Activated CD4-positive, alpha-beta memory T cell treated with anti-CD3 and anti-CD28 coated beads for 36 hours (primary cell): ENCODE results near the gene MAP3K5. TPM values are rescaled to one million over a fixed set of nuclear protein-coding genes. Genes with fewer than 3 reads are reported as not detected.
A peak's percentile ranks its signal among the peaks of the same experiment; 100 is the strongest.

ENCODE experiments used
- CTCF ChIA-PET: fragments of 350-600 bp; sonication (Branson Sonifier 250); formaldehyde crosslinking; loops from one replicate; lab custom pipeline; 2021; ENCODE audit warnings: antibody characterized with exemption, inconsistent platforms; lab: Charles Lee
- POLR2A ChIA-PET: fragments of 350-600 bp; sonication (Branson Sonifier 250); formaldehyde crosslinking; loops from one replicate; lab custom pipeline; 2021; ENCODE audit warnings: antibody characterized with exemption; lab: Charles Lee
- DNase-seq: peaks from one replicate; pipeline ENCODE4 v3.0.0-alpha.2; 2020
- H3K27ac Mint-ChIP-seq: one replicate; pipeline ENCODE4 v1.8.0; 2021; ENCODE audit warnings: mixed read lengths
- H3K27me3 Mint-ChIP-seq: one replicate; pipeline ENCODE4 v1.8.0; 2021; ENCODE audit warnings: mixed read lengths
- H3K36me3 Mint-ChIP-seq: one replicate; pipeline ENCODE4 v1.8.0; 2021; ENCODE audit warnings: mixed read lengths
- H3K4me1 Mint-ChIP-seq: one replicate; pipeline ENCODE4 v1.8.0; 2021; ENCODE audit warnings: low read depth, mixed read lengths
- H3K4me3 Mint-ChIP-seq: one replicate; pipeline ENCODE4 v1.8.0; 2021; ENCODE audit warnings: mild to moderate bottlenecking, mixed read lengths
- H3K9me3 Mint-ChIP-seq: one replicate; pipeline ENCODE4 v1.8.0; 2021; ENCODE audit warnings: mixed read lengths
- intact Hi-C: fragments of 100-400 bp; cut with micrococcal nuclease; formaldehyde crosslinking; loops from one replicate; pipeline ENCODE4 v1.15.1; 2023
- total RNA-seq, 2 experiments: library from RNA; stranded (reverse); gene quantifications; one replicate each; pipeline ENCODE4 v1.2.3, GENCODE V29; 2021

The MAP3K5 gene
- total RNA-seq, 2 experiments from 2014 or later = 13.2 to 13.8 TPM

DNA sequence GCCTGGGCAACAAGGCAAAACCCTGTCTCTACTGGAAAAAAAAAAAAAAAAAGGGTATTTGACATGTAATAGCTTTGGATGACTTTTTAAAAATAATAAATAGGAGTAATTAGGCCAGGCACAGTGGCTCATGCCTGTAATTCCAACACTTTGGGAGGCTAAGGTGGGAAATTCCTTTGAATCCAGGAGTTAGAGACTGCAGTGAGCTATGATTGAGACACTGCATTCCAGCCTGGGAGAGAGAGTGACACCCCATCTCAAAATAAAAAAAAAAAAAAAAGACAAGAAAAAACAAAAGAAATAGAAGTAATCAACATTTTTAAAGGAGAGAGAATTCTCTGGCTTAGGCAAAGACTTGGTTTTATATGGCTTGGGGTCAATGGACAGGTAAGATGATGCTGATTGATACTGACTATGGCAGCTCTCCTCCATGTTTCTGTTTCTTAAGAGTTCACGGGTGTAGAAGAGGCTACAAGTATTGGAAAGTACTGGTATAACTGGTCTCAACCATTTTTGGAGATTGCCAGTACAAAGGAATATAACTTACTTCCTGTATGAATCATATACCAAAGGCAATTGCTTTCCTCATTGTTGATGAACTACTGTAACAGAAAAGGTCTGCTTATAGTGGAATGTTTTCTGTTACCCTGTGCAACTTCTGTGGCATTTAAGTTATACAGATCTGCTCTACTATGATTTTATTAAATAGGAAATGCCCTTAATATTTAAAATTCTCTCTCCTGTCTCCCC is 10.1 kb downstream of the MAP3K5 start:
- peaks cover 63% of the 10 kb centered on the region for H3K4me1 Mint-ChIP-seq
- no peaks in the 10 kb centered on the region for H3K9me3 Mint-ChIP-seq
- H3K27ac Mint-ChIP-seq = peak overlapping the region; percentile 80
- no peaks in the 10 kb centered on the region for H3K27me3 Mint-ChIP-seq
- H3K4me3 Mint-ChIP-seq = no peak overlapping the region
- ChIA-PET POLR2A (interaction anchor here (0.7 to 1.3 kb wide), 3 partner anchors 10 to 135 kb away, joined by 4 to 5 read pairs (median 5); partner anchors contain the start of gene MAP3K5), CTCF (interaction anchor here (0.7 to 3.3 kb wide), 4 partner anchors 10 to 1842 kb away, joined by 4 to 21 read pairs (median 4); partner anchors contain the start of gene MAP3K5)
- intact Hi-C loops = loop anchor here (1.0 kb wide), 1 partner anchor 10 kb away; no protein-coding TSS in a partner anchor
- H3K36me3 Mint-ChIP-seq = peaks cover 10% of the 10 kb centered on the region
- no peak for DNase-seq

DNA sequence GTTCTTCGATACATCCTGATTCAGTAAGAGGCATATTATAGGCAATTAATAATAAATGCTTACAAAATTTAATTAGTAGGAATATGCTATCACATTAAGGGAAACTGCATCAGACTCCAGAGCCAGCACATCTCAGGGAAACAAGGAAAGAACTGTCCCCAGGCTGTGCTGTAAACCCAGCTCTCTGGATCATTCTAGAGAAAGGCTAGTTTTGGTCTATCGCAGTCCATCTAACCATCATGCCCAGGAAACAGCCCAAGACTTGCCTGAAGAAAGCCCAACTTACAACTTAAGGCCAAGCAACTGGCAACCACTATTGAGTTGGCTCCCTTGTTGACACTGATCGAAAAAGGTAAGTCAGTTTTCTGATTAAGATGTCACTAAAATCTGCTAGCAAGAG is 11.3 kb downstream of the MAP3K5 start:
- H3K9me3 Mint-ChIP-seq = no peaks in the 10 kb centered on the region
- DNase-seq = no peak
- H3K27ac Mint-ChIP-seq = no peak overlapping the region
- no peak overlapping the region for H3K4me3 Mint-ChIP-seq
- H3K4me1 Mint-ChIP-seq = peaks cover 55% of the 10 kb centered on the region
- ChIA-PET POLR2A (no interaction called here), CTCF (interaction anchor here (1.2 to 3.3 kb wide), 2 partner anchors 11 to 137 kb away, joined by 3 to 21 read pairs; partner anchors contain the start of gene MAP3K5)
- H3K36me3 Mint-ChIP-seq = peaks cover 10% of the 10 kb centered on the region
- intact Hi-C loops = no loop called here
- no peaks in the 10 kb centered on the region for H3K27me3 Mint-ChIP-seq

DNA sequence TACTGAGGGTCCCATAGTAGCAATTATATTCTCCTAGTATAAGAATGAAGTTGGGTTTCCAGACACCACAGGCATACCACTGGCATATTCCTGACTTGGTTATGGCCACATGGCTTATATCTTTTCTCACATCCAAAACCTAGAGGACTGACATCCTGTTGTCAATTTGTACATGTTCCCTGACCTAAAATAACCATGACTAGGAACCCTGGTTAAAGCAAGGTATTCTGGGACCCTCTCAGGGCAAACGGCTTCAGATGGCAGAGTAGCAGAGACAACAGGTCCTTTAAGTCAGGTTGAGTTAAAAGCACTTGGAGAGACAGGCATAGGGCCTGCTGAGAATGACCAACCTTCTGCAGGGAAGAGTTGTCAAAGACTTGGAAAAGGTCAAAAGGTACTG is 12.6 kb downstream of the MAP3K5 start:
- Mint-ChIP-seq H3K36me3 (peaks cover 8% of the 10 kb centered on the region), H3K4me3 (no peak overlapping the region), H3K4me1 (peaks cover 54% of the 10 kb centered on the region), H3K27me3 (no peaks in the 10 kb centered on the region), H3K9me3 (no peaks in the 10 kb centered on the region), H3K27ac (no peak overlapping the region)
- intact Hi-C loops = no loop called here
- POLR2A ChIA-PET = interaction anchor here (0.7 kb wide), 1 partner anchor 1813 kb away, joined by 3 read pairs; no protein-coding TSS in a partner anchor
- CTCF ChIA-PET = no interaction called here
- DNase-seq = no peak

DNA sequence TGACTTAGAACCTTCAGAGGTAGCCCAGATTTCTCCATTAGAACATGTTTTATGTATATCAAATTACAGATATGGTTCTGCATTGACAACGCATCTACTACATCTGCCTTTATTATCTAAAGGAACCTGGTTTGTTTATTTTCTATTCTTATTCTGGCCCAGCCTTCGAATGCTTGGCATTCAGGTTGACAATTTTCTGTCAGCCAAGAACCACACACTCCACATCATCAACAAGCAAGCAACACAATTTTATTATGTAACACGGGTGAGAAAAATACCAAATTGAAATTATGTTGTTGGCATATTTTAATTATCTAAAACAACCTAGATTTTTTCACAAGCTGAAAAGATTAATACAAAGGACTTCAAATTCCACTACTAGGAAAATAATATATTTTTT is 14.6 kb downstream of the MAP3K5 start:
- Mint-ChIP-seq H3K27me3 (no peaks in the 10 kb centered on the region), H3K4me1 (peaks cover 51% of the 10 kb centered on the region), H3K9me3 (no peaks in the 10 kb centered on the region), H3K27ac (no peak overlapping the region), H3K4me3 (no peak overlapping the region), H3K36me3 (peaks cover 7% of the 10 kb centered on the region)
- intact Hi-C loops = no loop called here
- DNase-seq = no peak
- CTCF ChIA-PET = interaction anchor here (1.5 to 3.0 kb wide), 2 partner anchors 15 to 133 kb away, joined by 3 to 10 read pairs; partner anchors contain the start of gene MAP3K5
- POLR2A ChIA-PET = no interaction called here

DNA sequence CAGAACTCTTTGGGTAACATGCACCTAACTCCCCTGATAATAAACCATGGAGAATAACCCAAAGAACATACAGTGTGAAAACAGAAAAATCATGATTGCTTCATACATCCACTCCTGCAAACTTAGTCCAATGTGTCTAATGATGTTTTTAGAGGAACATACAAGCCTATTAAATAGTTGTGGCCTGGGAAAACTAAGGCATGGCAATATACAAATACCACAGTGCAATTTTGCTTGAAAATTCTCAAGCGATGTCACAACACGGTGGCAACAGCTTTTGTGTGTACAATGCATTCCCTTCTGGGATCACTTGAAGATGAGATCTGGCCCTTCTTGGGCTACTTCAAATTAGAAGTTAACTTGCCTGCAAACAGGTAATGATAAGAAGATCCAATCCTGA is 16.7 kb downstream of the MAP3K5 start:
- H3K27ac Mint-ChIP-seq = peak overlapping the region; percentile 49
- no peak for DNase-seq
- H3K4me1 Mint-ChIP-seq = peaks cover 50% of the 10 kb centered on the region
- peaks cover 5% of the 10 kb centered on the region for H3K36me3 Mint-ChIP-seq
- H3K9me3 Mint-ChIP-seq = no peaks in the 10 kb centered on the region
- H3K4me3 Mint-ChIP-seq = no peak overlapping the region
- intact Hi-C loops = no loop called here
- ChIA-PET POLR2A (no interaction called here), CTCF (interaction anchor here (1.0 to 5.5 kb wide), 2 partner anchors 17 to 131 kb away, joined by 3 to 39 read pairs; partner anchors contain the start of gene MAP3K5)
- no peaks in the 10 kb centered on the region for H3K27me3 Mint-ChIP-seq

DNA sequence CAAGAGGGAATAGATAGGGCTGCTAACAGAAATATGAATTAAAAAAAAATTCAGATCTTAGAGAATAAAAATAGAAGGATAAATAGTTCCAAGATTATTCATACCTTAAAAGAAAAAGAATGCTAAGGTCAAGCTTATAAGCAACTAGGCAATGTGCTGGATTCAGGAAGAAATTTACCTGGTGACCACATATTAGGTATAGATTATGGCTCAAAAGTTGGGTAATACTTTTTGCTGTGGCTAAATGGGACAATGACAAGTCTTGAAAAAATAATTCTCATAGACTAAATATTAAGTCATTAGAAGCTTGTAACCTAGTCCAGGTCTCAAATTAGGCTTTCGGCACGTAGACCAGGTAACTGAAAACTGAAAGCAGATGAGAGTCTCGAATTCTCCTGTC is 17.2 kb downstream of the MAP3K5 start:
- H3K4me3 Mint-ChIP-seq = no peak overlapping the region
- intact Hi-C loops = no loop called here
- POLR2A ChIA-PET = no interaction called here

DNA sequence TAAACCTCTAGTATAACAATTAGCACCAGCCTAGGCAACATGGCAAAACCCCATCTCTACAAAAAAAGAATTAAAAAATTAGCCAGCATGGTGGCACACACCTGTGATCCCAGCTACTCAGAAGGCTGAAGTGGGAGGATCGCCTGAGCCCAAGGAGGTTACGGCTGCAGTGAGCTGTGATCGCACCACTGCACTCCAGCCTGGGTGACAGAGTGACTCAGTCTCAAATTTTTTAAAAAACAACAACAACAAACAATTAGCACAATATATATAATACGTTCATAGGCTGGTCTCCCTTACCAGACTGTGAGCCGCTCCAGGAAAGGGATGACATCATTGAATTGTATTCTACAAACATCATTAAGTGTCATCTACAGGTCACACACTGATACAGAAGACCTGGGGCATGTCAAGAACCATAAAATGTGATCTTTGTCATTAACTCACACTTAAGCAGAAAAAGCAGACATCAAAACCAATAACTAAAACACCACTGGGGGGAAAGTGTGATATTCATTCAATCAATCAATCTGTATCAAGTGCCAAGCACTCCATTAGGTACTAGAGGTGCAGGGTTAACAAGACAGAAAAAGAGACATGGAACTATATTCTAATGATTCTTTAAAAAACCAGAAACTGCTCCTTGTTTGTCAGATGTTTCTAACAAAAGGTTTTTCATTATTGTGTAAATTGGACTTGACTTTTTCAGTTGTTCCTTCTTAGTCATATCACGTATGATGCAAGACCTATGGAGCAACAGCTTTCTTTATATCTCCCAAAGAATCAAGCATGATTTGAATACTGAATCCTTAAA is 17.8 kb downstream of the MAP3K5 start:
- no peak for DNase-seq
- ChIA-PET CTCF (interaction anchor here (1.0 to 5.5 kb wide), 3 partner anchors 18 to 130 kb away, joined by 3 to 39 read pairs (median 6); partner anchors contain the start of gene MAP3K5), POLR2A (interaction anchor here (1.0 to 3.7 kb wide), 2 partner anchors 11 to 14 kb away, joined by 3 to 15 read pairs; no protein-coding TSS in a partner anchor)
- intact Hi-C loops = no loop called here
- Mint-ChIP-seq H3K9me3 (no peaks in the 10 kb centered on the region), H3K27ac (peak overlapping the region; percentile 24), H3K36me3 (peaks cover 5% of the 10 kb centered on the region), H3K27me3 (no peaks in the 10 kb centered on the region), H3K4me1 (peaks cover 44% of the 10 kb centered on the region), H3K4me3 (no peak overlapping the region)

More for the DNA sequence above, 17.2 kb downstream of the MAP3K5 start:
- H3K36me3 Mint-ChIP-seq = peaks cover 5% of the 10 kb centered on the region
- DNase-seq = no peak
- no peak overlapping the region for H3K27ac Mint-ChIP-seq
- peaks cover 50% of the 10 kb centered on the region for H3K4me1 Mint-ChIP-seq
- H3K9me3 Mint-ChIP-seq = no peaks in the 10 kb centered on the region
- H3K27me3 Mint-ChIP-seq = no peaks in the 10 kb centered on the region
- CTCF ChIA-PET = interaction anchor here (1.0 to 5.5 kb wide), 2 partner anchors 17 to 131 kb away, joined by 3 to 39 read pairs; partner anchors contain the start of gene MAP3K5

DNA sequence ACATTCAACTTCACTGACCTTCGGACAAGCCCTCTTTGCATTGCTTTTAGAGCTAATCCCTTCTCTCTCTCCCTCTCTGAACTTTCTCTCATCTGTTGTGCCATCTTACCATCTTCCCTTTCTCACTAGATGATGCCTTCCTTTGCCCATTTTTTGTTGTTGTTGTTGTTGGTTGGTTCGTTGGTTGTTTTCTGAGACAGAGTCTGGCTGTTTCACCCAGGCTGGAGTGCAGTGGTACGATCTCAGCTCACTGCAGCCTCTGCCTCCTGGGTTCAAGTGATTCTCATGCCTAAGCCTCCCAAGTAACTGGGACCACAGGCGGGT is 18.8 kb downstream of the MAP3K5 start:
- Mint-ChIP-seq H3K27me3 (no peaks in the 10 kb centered on the region), H3K36me3 (peaks cover 5% of the 10 kb centered on the region), H3K27ac (peak overlapping the region; percentile 16), H3K4me3 (no peak overlapping the region), H3K4me1 (peaks cover 49% of the 10 kb centered on the region), H3K9me3 (no peaks in the 10 kb centered on the region)
- ChIA-PET CTCF (interaction anchor here (0.6 to 5.5 kb wide), 4 partner anchors 11 to 129 kb away, joined by 3 to 39 read pairs (median 6); partner anchors contain the start of gene MAP3K5), POLR2A (interaction anchor here (1.0 to 3.7 kb wide), 3 partner anchors 9 to 15 kb away, joined by 3 to 15 read pairs (median 5); no protein-coding TSS in a partner anchor)
- no peak for DNase-seq
- intact Hi-C loops = loop anchor here (2.0 kb wide), 1 partner anchor 15 kb away; no protein-coding TSS in a partner anchor

DNA sequence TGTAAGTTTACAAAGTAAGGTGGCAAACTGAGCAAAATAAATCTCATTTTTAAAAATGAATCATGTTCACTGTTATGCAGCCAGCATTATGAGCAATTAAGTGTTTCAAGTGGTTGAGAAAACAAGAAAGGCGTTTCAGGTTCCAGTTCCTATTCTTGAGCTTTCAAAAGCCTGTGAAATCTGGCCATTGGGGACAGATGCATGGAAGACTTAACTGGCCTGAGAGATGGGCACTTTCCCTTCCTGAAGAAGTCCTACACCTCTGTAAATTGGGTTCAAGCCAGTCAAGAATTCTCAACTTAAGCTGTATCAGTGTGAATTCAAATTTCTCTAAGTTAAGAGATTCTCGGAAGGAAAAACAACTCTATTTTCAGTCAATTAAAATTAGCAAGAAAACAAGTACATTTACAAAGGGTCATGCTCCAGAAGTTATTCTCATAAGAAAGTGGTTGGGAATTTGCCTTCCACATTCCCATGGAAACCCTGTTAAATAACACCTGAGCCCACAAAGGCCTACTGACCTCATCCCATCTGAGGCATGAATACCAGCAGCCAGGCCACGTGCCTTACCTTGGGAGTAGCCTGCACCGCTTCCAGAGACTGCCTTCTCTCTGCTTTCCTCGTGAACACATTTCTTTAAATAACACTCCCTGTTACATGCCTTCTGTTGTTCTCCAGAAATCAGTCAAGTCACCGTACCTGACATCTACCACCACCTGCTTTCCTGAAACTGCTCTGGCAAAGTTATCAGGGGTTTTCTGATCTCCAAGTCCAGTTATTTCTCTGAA is 19.4 kb downstream of the MAP3K5 start:
- no peak for DNase-seq
- Mint-ChIP-seq H3K27ac (peak overlapping the region; percentile 45), H3K9me3 (no peaks in the 10 kb centered on the region), H3K27me3 (no peaks in the 10 kb centered on the region), H3K4me1 (peaks cover 53% of the 10 kb centered on the region), H3K4me3 (no peak overlapping the region), H3K36me3 (peaks cover 5% of the 10 kb centered on the region)
- intact Hi-C loops = loop anchor here (1.0 to 2.0 kb wide), 3 partner anchors 9 to 16 kb away; no protein-coding TSS in a partner anchor
- ChIA-PET POLR2A (interaction anchor here (1.0 to 3.7 kb wide), 5 partner anchors 9 to 20 kb away, joined by 3 to 15 read pairs (median 4); no protein-coding TSS in a partner anchor), CTCF (interaction anchor here (0.6 to 5.5 kb wide), 4 partner anchors 12 to 128 kb away, joined by 3 to 39 read pairs (median 6); partner anchors contain the start of gene MAP3K5)

DNA sequence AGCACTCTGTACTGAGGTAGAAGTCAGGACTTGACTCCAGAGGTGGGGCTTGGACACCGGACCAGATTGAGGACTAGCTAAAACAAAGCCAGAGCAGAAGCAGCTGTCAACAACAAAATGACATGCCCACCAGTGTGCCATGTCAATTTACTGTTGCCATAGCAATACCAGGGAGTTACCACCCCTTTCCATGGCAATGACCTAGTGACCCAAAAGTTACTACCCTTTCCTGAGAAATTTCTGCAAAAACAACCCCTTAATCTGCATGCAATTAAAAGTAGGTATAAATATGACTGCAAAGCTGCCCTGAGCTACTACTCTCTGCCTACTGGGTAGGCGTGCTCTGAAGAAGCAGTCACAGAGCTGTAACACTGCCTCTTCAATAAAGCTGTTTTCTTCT is 21.0 kb downstream of the MAP3K5 start:
- intact Hi-C loops = no loop called here
- Mint-ChIP-seq H3K27ac (no peak overlapping the region), H3K36me3 (peaks cover 5% of the 10 kb centered on the region), H3K4me1 (peaks cover 66% of the 10 kb centered on the region), H3K4me3 (no peak overlapping the region), H3K27me3 (no peaks in the 10 kb centered on the region), H3K9me3 (no peaks in the 10 kb centered on the region)
- CTCF ChIA-PET = interaction anchor here (0.6 to 5.5 kb wide), 4 partner anchors 19 to 127 kb away, joined by 3 to 39 read pairs (median 5); partner anchors contain the start of gene MAP3K5
- DNase-seq = no peak
- POLR2A ChIA-PET = interaction anchor here (0.6 to 3.7 kb wide), 6 partner anchors 9 to 225 kb away, joined by 3 to 15 read pairs (median 6); no protein-coding TSS in a partner anchor

DNA sequence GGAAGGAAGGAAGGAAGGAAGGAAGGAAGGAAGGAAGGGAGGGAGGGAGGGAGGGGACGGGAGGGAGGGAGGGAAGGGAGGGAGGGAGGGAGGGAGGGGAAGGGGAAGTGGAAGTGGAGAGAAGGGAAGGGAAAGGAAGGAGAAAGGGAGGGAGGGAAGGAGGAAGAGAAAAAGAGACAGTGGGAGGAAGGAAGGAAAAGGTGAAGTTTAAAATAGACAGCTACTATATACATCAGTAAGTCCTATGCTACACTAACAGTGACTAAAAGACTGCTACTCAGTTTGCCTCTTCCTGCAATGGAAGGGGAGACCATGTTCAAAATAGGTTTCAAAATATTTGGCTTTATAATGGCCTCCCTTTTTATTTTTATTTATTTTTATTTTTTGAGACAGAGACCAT is 22.5 kb downstream of the MAP3K5 start:
- Mint-ChIP-seq H3K4me1 (peaks cover 68% of the 10 kb centered on the region), H3K9me3 (no peaks in the 10 kb centered on the region), H3K27ac (no peak overlapping the region), H3K36me3 (peaks cover 5% of the 10 kb centered on the region), H3K4me3 (no peak overlapping the region), H3K27me3 (no peaks in the 10 kb centered on the region)
- POLR2A ChIA-PET = no interaction called here
- DNase-seq = no peak
- CTCF ChIA-PET = no interaction called here
- intact Hi-C loops = no loop called here
